ENCODE data around the gene SLC1A5. TPM values are rescaled to one million over a fixed set of nuclear protein-coding genes. Genes with fewer than 3 reads are reported as not detected.

SLC1A5 gene
- total and polyA plus RNA-seq, 2 experiments from 2014 or later, result 367 to 456 TPM

DNA sequence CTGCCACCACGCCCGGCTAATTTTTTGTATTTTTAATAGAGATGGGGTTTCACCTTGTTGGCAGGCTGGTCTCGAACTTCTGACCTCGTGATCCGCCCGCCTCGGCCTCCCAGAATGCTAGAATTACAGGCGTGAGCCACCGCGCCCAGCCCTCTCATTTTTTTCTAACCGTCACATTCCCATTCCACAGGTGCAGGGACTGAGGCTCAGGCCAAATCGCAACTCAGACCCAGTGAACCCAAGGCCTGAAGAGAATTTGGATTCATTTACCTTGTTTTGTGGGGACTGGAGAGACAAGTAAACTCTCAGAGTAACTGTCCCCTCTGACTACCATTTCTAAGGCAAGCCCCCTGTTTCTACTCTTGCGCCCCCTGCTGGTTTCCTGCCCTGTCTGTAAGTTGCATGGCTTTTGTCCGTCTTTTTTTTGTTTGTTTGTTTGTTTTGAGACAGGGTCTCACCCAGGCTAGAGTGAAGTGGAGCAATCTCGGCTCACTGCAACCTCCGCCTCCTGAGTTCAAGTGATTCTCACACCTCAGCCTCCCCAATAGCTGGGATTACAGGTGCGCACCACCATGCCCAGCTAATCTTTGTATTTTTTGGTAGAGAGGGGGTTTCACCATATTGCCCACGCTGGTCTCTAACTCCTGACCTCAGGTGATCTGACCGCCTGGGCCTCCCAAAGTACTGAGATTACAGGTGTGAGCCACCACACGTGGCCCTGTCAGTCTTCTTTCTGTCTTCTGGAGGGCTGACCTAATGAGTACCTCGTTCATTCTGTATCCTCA lies 39.9 kb downstream of the SLC1A5 start:
- WGBS, 2 experiments (ENCODE audit: low coverage in 1 of 2, low lambda C conversion rate in 2 of 2, missing lambda C conversion rate in 2 of 2), result 70% methylated on average over 21 of the region's 21 CpGs
- DNase-seq, result peak; percentile 73
- TF ChIP-seq EZH2phosphoT487 (IDR thresholded peaks at IDR 0.05; ENCODE audit: insufficient read depth, low read depth) (no peak), EZH2 (IDR thresholded peaks at IDR 0.05; ENCODE audit: insufficient read depth, poor library complexity, severe bottlenecking) (no peak)
- Histone ChIP-seq H3K9ac (no peak overlapping the region), H3K27ac (no peak overlapping the region), H3K4me2 (ENCODE audit: unreplicated experiment) (no peak overlapping the region), H3F3A (ENCODE audit: insufficient read depth) (no peaks in the 10 kb centered on the region), H3K36me3 (ENCODE audit: low read depth) (peaks cover 6% of the 10 kb centered on the region; the same call in 1 of the 2 replicates), H2AFZ (no peak overlapping the region), H3K27me3 (replicated peaks; ENCODE audit: insufficient read depth) (no peaks in the 10 kb centered on the region), H3K79me2 (ENCODE audit: insufficient read depth) (peaks cover 33% of the 10 kb centered on the region), H3K4me1 (ENCODE audit: insufficient read depth) (no peaks in the 10 kb centered on the region), H4K20me1 (ENCODE audit: insufficient read depth) (no peaks in the 10 kb centered on the region; the same call in 1 of the 2 replicates), H3K9me2 (ENCODE audit: insufficient read depth) (no peaks in the 10 kb centered on the region), H3K9me3 (ENCODE audit: low read depth) (no peaks in the 10 kb centered on the region), H3K4me3 (no peak overlapping the region)
- in situ Hi-C loops (cut with MboI), result no loop called here

DNA sequence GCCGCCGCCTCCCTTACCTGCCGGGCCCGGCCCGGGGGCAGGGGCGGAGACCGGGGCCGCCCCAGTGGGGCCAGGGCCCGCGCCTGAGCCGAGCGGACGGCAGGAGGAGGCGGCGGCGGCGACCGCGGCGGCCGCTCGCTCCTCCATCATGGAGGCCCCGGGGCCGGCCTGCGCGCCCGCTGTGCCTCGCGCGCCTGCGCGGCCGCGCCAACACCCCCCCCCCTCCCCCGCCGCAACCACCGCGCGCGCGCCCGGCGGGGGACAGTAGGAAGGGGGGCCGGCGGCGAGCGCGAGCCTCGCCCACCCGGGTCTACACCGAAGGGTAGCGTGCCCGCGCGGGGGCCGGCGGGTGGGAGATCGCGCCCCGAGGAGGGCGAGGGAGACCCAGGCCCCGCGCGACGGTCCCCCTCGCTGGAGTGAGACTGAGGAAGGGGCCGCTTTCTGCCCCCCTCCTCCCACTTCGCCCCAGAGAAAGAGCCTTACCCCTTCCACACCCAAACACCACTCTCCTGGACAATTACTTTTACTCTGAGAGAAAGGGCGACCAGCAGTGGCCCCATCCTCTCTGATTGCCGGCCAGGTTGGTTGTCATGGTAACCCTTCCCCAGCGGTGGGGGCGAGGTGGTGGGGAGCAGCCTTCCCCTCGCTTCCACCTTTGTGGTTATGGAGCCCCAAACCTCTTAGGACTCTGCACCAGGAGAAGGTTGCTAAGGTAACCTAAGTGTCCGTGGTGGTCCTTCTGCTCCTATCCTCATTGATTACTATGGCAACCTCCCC lies 41.9 kb downstream of the SLC1A5 start, which contains the start of gene STRN4:
STRN4 (minus strand) TSS at position 170 of the 777 bp plus-strand sequence; CDS start at position 150, 20 bp downstream.
- in situ Hi-C loops (cut with MboI), result no loop called here
- H3F3A ChIP-seq (ENCODE audit: insufficient read depth), result no peaks in the 10 kb centered on the region
- no peaks in the 10 kb centered on the region for H3K4me1 ChIP-seq (ENCODE audit: insufficient read depth)
- WGBS, 2 experiments (ENCODE audit: low coverage in 1 of 2, low lambda C conversion rate in 2 of 2, missing lambda C conversion rate in 2 of 2), result 2 to 7% methylated on average over 6 to 45 of the region's 74 CpGs
- H3K9ac ChIP-seq, result peak within 1 kb of the TSS; percentile 86
- H3K4me3 ChIP-seq, result peak within 1 kb of the TSS; percentile 95
- no peaks in the 10 kb centered on the region for H3K9me2 ChIP-seq (ENCODE audit: insufficient read depth)
- peak; percentile 90 for DNase-seq
- H4K20me1 ChIP-seq (ENCODE audit: insufficient read depth), result peaks cover 9% of the 10 kb centered on the region; the same call in 1 of the 2 replicates
- H3K9me3 ChIP-seq (ENCODE audit: low read depth), result no peaks in the 10 kb centered on the region
- peaks cover 6% of the 10 kb centered on the region; the same call in 1 of the 2 replicates for H3K36me3 ChIP-seq (ENCODE audit: low read depth)
- peak within 1 kb of the TSS; percentile 97 for H3K4me2 ChIP-seq (ENCODE audit: unreplicated experiment)
- no peak for TF ChIP-seq EZH2phosphoT487 (IDR thresholded peaks at IDR 0.05; ENCODE audit: insufficient read depth, low read depth)
- TF ChIP-seq EZH2 (IDR thresholded peaks at IDR 0.05; ENCODE audit: insufficient read depth, poor library complexity, severe bottlenecking), result no peak
- H2AFZ ChIP-seq, result peak within 1 kb of the TSS; percentile 69
- no peak within 1 kb of the TSS; the same call in 1 of the 2 replicates for H3K27ac ChIP-seq
- H3K27me3 ChIP-seq (replicated peaks; ENCODE audit: insufficient read depth), result no peaks in the 10 kb centered on the region
- H3K79me2 ChIP-seq (ENCODE audit: insufficient read depth), result peaks cover 54% of the 10 kb centered on the region

DNA sequence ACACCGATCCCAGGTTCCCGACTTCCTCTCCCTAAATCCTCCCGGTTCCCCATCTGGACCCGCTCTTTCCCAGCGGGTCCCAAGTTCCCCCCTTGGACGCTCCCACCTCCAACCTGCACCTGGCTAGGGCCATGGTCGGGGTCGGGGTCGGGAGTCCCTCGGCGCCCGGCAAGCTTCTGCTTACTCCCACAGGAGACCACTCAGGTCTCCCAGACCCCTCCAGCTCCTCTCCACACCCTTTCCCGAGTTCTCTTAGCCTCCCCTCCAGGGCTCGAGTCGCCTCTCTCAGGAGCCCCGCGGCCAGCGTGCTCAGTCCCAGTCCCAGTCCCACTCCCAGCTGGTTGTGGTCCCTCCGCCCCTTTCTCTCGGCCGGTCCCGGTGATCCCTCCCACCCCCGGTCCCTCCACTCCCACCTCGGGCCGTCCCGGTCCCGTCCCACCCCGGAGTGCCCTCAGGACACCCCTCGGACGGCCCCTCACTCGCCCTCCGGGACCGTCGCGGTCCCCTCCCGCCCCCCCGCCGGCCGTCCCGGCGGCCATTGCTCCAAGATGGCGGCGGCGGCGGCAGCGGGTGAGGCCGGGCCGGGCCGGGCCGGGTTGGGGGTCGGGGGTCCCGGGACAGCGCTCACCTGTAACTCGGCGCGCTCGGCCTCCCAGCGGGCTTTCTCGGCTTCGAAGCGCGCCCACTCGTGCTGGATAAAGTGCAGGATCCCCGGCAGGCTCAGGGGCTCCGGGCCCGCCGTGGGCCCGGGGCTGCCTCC lies 42.7 kb downstream of the SLC1A5 start, which contains the start of gene FKRP:
FKRP (plus strand) TSS at position 537 of the 760 bp plus-strand sequence. CDS start 9,394 bp downstream, outside the sequence.
- Histone ChIP-seq H3K4me2 (ENCODE audit: unreplicated experiment) (peak within 1 kb of the TSS; percentile 97), H2AFZ (peak within 1 kb of the TSS; percentile 69), H3F3A (ENCODE audit: insufficient read depth) (no peaks in the 10 kb centered on the region), H3K27me3 (replicated peaks; ENCODE audit: insufficient read depth) (no peaks in the 10 kb centered on the region), H3K9ac (peak within 1 kb of the TSS; percentile 86), H3K9me3 (ENCODE audit: low read depth) (no peaks in the 10 kb centered on the region), H3K4me1 (ENCODE audit: insufficient read depth) (no peaks in the 10 kb centered on the region), H3K36me3 (ENCODE audit: low read depth) (peaks cover 6% of the 10 kb centered on the region; the same call in 1 of the 2 replicates), H3K9me2 (ENCODE audit: insufficient read depth) (no peaks in the 10 kb centered on the region), H3K79me2 (ENCODE audit: insufficient read depth) (peaks cover 61% of the 10 kb centered on the region), H3K4me3 (peak within 1 kb of the TSS; percentile 95), H4K20me1 (ENCODE audit: insufficient read depth) (peaks cover 9% of the 10 kb centered on the region; the same call in 1 of the 2 replicates), H3K27ac (no peak within 1 kb of the TSS; the same call in 1 of the 2 replicates)
- WGBS, 2 experiments (ENCODE audit: low coverage in 1 of 2, low lambda C conversion rate in 2 of 2, missing lambda C conversion rate in 2 of 2), result 1% methylated on average over 12 to 50 of the region's 68 CpGs
- TF ChIP-seq EZH2phosphoT487 (IDR thresholded peaks at IDR 0.05; ENCODE audit: insufficient read depth, low read depth) (no peak), EZH2 (IDR thresholded peaks at IDR 0.05; ENCODE audit: insufficient read depth, poor library complexity, severe bottlenecking) (no peak)
- DNase-seq, result peak; percentile 54
- in situ Hi-C loops (cut with MboI), result no loop called here

Measured in GM23248 (cell line).